ENCODE results near the gene DEPDC5.

- TF ChIP-seq, protein P1, sequence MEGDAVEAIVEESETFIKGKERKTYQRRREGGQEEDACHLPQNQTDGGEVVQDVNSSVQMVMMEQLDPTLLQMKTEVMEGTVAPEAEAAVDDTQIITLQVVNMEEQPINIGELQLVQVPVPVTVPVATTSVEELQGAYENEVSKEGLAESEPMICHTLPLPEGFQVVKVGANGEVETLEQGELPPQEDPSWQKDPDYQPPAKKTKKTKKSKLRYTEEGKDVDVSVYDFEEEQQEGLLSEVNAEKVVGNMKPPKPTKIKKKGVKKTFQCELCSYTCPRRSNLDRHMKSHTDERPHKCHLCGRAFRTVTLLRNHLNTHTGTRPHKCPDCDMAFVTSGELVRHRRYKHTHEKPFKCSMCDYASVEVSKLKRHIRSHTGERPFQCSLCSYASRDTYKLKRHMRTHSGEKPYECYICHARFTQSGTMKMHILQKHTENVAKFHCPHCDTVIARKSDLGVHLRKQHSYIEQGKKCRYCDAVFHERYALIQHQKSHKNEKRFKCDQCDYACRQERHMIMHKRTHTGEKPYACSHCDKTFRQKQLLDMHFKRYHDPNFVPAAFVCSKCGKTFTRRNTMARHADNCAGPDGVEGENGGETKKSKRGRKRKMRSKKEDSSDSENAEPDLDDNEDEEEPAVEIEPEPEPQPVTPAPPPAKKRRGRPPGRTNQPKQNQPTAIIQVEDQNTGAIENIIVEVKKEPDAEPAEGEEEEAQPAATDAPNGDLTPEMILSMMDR (IDR thresholded peaks at IDR 0.05), result no peak
- TF ChIP-seq POLR2A (IDR thresholded peaks at IDR 0.05), result no peak
Measured at GRCh38 chr22:31719850-31720471, 33.9 kb upstream of the DEPDC5 start.

Data from tibial nerve (tissue), 3 donors.